ENCODE measurements around the gene HECW1.

The HECW1 gene

GRCh38 chr7:43363035-43363791 is 250.8 kb downstream of the HECW1 start (continued):
- no peak for TF ChIP-seq REST (tag by site-specific recombination; IDR thresholded peaks at IDR 0.05)
- TF ChIP-seq MEIS1 (CRISPR knock-in tag; IDR thresholded peaks at IDR 0.05; ENCODE audit: borderline replicate concordance), result no peak
- TF ChIP-seq PRDM1 (tag by site-specific recombination; IDR thresholded peaks at IDR 0.05), result no peak
- no peak; the same call in 1 of the 2 replicates for TF ChIP-seq GLI2 (tag by site-specific recombination; IDR thresholded peaks at IDR 0.05; ENCODE audit: borderline replicate concordance, low read depth)
- no peak for TF ChIP-seq ZNF274 (IDR thresholded peaks at IDR 0.05; ENCODE audit: low read length)
- TF ChIP-seq ZNF274 (tag by site-specific recombination; IDR thresholded peaks at IDR 0.05; ENCODE audit: borderline replicate concordance), result no peak
- TF ChIP-seq SP7 (tag by site-specific recombination; IDR thresholded peaks at IDR 0.05), result peak; percentile 80
- TF ChIP-seq FEZF1 (tag by site-specific recombination; IDR thresholded peaks at IDR 0.05), result peak; percentile 90
- no peak for TF ChIP-seq ZNF580 (tag by site-specific recombination; IDR thresholded peaks at IDR 0.05)
- no peak for TF ChIP-seq ZNF660 (tag by site-specific recombination; IDR thresholded peaks at IDR 0.05)
- peak; percentile 32; the same call in 1 of the 2 replicates for TF ChIP-seq IKZF3 (tag by site-specific recombination; IDR thresholded peaks at IDR 0.05)
- TF ChIP-seq PBX3 (CRISPR knock-in tag; IDR thresholded peaks at IDR 0.05), result no peak
- no peak for TF ChIP-seq ZNF558 (tag by site-specific recombination; IDR thresholded peaks at IDR 0.05)
- TF ChIP-seq AEBP2 (tag by site-specific recombination; IDR thresholded peaks at IDR 0.05; ENCODE audit: borderline replicate concordance), result no peak
- TF ChIP-seq ZNF561 (tag by site-specific recombination; IDR thresholded peaks at IDR 0.05; ENCODE audit: borderline replicate concordance), result no peak
- TF ChIP-seq ZNF513 (tag by site-specific recombination; IDR thresholded peaks at IDR 0.05), result no peak
- TF ChIP-seq ZNF169 (tag by site-specific recombination; IDR thresholded peaks at IDR 0.05), result no peak
- TF ChIP-seq ZNF157 (tag by site-specific recombination; IDR thresholded peaks at IDR 0.05), result no peak
- TF ChIP-seq ZNF239 (tag by site-specific recombination; IDR thresholded peaks at IDR 0.05), result no peak
- no peak for TF ChIP-seq KLF17 (tag by site-specific recombination; IDR thresholded peaks at IDR 0.05)
- no peak for TF ChIP-seq ZNF140 (tag by site-specific recombination; IDR thresholded peaks at IDR 0.05)
- no peak for TF ChIP-seq EGR2 (tag by site-specific recombination; IDR thresholded peaks at IDR 0.05; ENCODE audit: low read depth)
- no peak for TF ChIP-seq ZNF571 (tag by site-specific recombination; IDR thresholded peaks at IDR 0.05)
- TF ChIP-seq ZFP69B (tag by site-specific recombination; IDR thresholded peaks at IDR 0.05), result no peak
- peak; percentile 68 for TF ChIP-seq SCRT1 (tag by site-specific recombination; IDR thresholded peaks at IDR 0.05; ENCODE audit: borderline replicate concordance)
- TF ChIP-seq ZNF692 (tag by site-specific recombination; IDR thresholded peaks at IDR 0.05), result no peak
